Activated naive CD8-positive, alpha-beta T cell treated with anti-CD3 and anti-CD28 coated beads, Interleukin-2, amount 10 ng/mL, durations not matched to agents 7 days and 5 days (primary cell): ENCODE measurements around the gene ATF7IP2. TPM values are rescaled to one million over a fixed set of nuclear protein-coding genes. Genes with fewer than 3 reads are reported as not detected.
"Not testable (repeated sequence)": the region's sequence is repeated elsewhere in the genome, so short reads cannot be mapped to it uniquely, and the experiment has no call there.

ENCODE experiments used
- ATAC-seq: fragments of 150-1000 bp; cut with Tn5 transposase; one replicate; pipeline ENCODE4 v1.10.0; 2021; ENCODE audit warnings: low read depth, moderate library complexity
- POLR2A ChIA-PET: fragments of 350-600 bp; sonication (Branson Sonifier 250); formaldehyde crosslinking; loops from one replicate; lab custom pipeline; 2021; ENCODE audit warnings: antibody characterized with exemption; lab: Charles Lee
- DNase-seq: peaks from one replicate; pipeline ENCODE4 v3.0.0; 2021
- H3K27ac Mint-ChIP-seq: one replicate; pipeline ENCODE4 v1.8.0; 2022; ENCODE audit warnings: mild to moderate bottlenecking, mixed read lengths
- H3K27me3 Mint-ChIP-seq: one replicate; pipeline ENCODE4 v1.8.0; 2022; ENCODE audit warnings: mild to moderate bottlenecking, moderate library complexity, mixed read lengths
- H3K36me3 Mint-ChIP-seq: one replicate; pipeline ENCODE4 v1.8.0; 2021; ENCODE audit warnings: mild to moderate bottlenecking, mixed read lengths
- H3K4me1 Mint-ChIP-seq: one replicate; pipeline ENCODE4 v1.8.0; 2021; ENCODE audit warnings: mixed read lengths
- H3K4me3 Mint-ChIP-seq: one replicate; pipeline ENCODE4 v1.8.0; 2022; ENCODE audit warnings: mild to moderate bottlenecking, moderate library complexity, mixed read lengths
- H3K9me3 Mint-ChIP-seq: one replicate; pipeline ENCODE4 v1.8.0; 2021; ENCODE audit warnings: mixed read lengths
- total RNA-seq, 2 experiments: library from RNA; stranded (reverse); gene quantifications; one replicate each; pipeline ENCODE4 v1.2.3, GENCODE V29; 2021

The ATF7IP2 gene
- total RNA-seq, 2 experiments from 2014 or later = 32.9 to 34.0 TPM

DNA sequence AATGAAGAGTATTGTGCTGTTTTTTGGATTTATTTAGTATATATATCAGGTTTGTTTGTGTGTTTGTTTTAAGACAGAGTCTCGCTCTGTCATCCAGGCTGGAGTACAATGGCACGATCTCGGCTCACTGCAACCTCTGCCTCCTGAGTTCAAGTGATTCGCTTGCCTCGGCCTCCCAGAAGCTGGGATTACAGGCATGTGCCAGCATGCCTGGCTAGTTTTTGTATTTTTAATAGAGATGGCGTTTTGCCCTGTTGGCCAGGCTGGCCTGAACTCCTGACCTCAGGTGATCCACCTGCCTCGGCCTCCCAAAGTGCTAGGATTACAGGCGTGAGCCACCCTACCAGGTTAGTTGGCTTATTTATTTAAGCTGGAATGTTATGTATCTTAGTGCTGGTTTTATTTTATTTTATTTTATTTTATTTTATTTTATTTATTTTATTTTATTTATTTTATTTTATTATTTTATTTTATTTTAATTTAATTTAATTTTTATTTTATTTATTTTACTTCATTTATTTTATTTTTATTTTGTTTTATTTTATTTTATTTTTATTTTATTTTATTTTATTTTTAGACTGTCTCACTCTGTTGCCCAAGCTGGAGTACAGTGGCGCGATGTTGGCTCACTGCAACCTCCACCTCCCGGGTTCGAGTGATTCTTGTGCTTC lies 43.6 kb downstream of the ATF7IP2 start:
- not testable (repeated sequence) for H3K27ac Mint-ChIP-seq, H3K4me1 Mint-ChIP-seq, H3K4me3 Mint-ChIP-seq, ATAC-seq, H3K27me3 Mint-ChIP-seq, H3K9me3 Mint-ChIP-seq, DNase-seq
- POLR2A ChIA-PET = interaction anchor here (1.1 kb wide), 1 partner anchor 53 kb away, joined by 3 read pairs; no protein-coding TSS in a partner anchor
- peaks cover 30% of the 10 kb centered on the region for H3K36me3 Mint-ChIP-seq

DNA sequence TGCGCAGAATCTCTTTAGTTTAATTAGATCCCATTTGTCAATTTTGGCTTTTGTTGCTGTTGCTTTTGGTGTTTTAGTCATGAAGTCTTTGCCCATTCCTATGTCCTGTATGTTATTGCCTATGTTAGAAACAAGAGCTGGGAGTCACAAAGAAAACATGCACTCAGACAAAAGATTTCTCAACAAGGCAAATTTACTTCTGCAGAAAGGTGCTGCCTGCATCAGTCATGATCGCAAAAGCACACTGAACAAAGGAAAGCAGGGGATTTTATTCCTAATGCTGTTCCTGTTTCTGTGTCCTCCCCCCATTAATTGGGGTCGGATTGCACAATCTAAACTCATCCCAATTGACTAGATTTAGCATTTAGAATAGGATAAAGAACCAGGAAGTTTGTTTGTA lies 55.9 kb downstream of the ATF7IP2 start:
- Mint-ChIP-seq H3K9me3 (peaks cover 32% of the 10 kb centered on the region), H3K27ac (no peak overlapping the region), H3K27me3 (no peaks in the 10 kb centered on the region), H3K36me3 (peaks cover 70% of the 10 kb centered on the region), H3K4me3 (no peak overlapping the region), H3K4me1 (no peaks in the 10 kb centered on the region)
- POLR2A ChIA-PET = no interaction called here
- ATAC-seq (no peak), DNase-seq (no peak)

DNA sequence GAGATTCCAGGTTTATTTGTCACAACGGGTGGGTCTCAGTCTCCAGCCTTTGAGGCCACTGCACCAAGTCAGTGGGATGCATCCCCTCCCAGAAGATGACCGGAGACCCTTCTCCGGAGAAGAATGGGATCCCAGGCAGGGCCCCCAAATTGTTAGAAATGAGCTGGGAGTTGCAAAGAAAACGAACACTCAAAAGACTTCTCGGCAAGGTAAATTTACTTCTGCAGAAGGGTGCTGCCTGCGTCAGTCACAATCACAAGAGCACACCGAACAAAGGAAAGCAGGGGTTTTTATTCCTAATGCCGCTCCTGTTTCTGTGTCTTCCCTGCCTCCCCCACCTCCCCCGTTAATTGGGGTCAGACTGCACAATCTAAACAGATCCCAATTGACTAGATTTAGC lies 61.4 kb downstream of the ATF7IP2 start:
- ATAC-seq (no peak), DNase-seq (no peak)
- Mint-ChIP-seq H3K4me1 (no peaks in the 10 kb centered on the region), H3K27ac (no peak overlapping the region), H3K4me3 (no peak overlapping the region), H3K27me3 (no peaks in the 10 kb centered on the region), H3K9me3 (peaks cover 31% of the 10 kb centered on the region), H3K36me3 (peaks cover 94% of the 10 kb centered on the region)
- POLR2A ChIA-PET = no interaction called here

DNA sequence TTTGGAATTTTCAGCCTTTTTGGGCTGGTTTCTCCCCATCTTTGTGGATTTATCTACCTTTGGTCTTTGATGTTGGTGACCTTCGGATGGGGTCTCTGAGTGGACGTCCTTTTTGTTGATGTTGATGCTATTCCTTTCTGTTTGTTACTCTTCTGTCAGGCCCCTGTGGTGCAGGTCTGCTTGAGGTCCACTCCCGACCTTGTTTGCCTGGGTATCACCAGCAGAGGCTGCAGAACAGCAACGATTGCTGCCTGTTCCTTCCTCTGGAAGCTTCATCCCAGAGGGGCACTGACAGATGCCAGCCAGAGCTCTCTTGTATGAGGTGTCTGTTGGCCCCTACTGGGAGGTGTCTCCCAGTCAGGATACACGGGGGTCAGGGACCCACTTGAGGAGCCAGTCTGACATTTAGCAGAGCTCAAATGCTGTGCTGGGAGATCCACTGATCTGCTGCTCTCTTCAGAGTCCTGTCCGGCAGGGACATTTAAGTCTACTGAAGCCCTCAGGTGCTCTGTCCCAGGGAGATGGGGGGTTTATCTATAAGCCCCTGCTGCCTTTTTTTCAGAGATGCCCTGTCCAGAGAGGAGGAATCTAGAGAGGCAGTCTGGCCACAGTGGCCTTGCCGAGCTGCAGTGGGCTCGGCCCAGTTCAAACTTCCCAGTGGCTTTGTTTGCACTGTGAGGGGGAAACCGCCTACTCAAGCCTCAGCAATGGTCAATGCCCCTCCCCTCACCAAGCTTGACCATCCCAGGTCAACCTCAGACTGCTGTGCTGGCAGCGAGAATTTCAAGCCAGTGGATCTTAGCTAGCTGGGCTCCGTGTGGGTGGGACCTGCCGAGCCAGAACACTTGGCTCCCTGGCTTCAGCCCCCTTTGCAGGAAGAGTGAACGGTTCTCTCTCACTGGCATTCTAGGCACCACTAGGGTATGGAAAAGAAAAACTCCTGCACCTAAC lies 66.6 kb downstream of the ATF7IP2 start:
- H3K36me3 Mint-ChIP-seq = peaks cover 67% of the 10 kb centered on the region
- not testable (repeated sequence) for H3K27me3 Mint-ChIP-seq, H3K27ac Mint-ChIP-seq

DNA sequence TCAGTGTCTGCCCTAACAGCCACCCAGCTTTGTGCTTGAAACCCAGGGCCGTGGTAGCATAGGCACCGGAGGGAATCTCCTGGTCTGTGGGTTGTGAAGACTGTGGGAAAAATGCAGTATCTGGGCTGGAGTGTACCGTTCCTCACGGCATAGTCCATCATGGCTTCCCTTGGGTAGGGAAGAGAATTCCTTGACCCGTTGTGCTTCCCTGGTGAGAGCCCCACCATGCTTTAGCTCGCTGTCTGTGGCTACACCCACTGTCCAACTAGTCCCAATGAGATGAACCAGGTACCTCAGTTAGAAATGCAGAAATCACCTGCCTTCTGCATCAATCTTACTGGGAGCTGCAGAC lies 67.3 kb downstream of the ATF7IP2 start:
- Mint-ChIP-seq H3K4me1 (peaks cover 13% of the 10 kb centered on the region), H3K36me3 (peaks cover 65% of the 10 kb centered on the region), H3K9me3 (peaks cover 13% of the 10 kb centered on the region), H3K27ac (no peak overlapping the region), H3K27me3 (no peaks in the 10 kb centered on the region), H3K4me3 (no peak overlapping the region)
- POLR2A ChIA-PET = no interaction called here
- ATAC-seq (no peak), DNase-seq (no peak)

More for the DNA sequence above, 66.6 kb downstream of the ATF7IP2 start:
- peaks cover 13% of the 10 kb centered on the region for H3K4me1 Mint-ChIP-seq
- peaks cover 16% of the 10 kb centered on the region for H3K9me3 Mint-ChIP-seq
- DNase-seq, H3K4me3 Mint-ChIP-seq, POLR2A ChIA-PET, ATAC-seq: not testable (repeated sequence)

DNA sequence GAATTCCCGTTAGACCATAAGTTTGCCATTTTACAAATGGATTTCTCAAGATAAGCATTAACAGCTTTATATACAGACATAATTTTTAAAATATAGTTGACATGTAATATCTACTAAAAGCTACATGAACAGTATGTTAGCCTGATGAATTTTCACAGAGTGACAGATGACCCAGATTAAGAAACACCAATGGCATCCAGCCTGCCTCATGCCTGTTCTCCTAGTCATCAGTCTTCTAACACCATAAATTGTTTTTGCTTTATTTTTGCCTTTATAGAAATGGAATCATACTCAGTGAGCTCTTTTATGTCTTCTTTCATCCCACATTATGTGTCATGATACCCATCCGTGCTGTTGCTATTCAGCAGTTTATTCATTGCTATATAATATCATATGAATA lies 80.0 kb downstream of the ATF7IP2 start:
- H3K27ac Mint-ChIP-seq = no peak overlapping the region
- H3K9me3 Mint-ChIP-seq = peaks cover 3% of the 10 kb centered on the region
- H3K27me3 Mint-ChIP-seq = no peaks in the 10 kb centered on the region
- DNase-seq (no peak), ATAC-seq (no peak)
- H3K36me3 Mint-ChIP-seq = peaks cover 43% of the 10 kb centered on the region
- POLR2A ChIA-PET = no interaction called here
- no peak overlapping the region for H3K4me3 Mint-ChIP-seq
- no peaks in the 10 kb centered on the region for H3K4me1 Mint-ChIP-seq

DNA sequence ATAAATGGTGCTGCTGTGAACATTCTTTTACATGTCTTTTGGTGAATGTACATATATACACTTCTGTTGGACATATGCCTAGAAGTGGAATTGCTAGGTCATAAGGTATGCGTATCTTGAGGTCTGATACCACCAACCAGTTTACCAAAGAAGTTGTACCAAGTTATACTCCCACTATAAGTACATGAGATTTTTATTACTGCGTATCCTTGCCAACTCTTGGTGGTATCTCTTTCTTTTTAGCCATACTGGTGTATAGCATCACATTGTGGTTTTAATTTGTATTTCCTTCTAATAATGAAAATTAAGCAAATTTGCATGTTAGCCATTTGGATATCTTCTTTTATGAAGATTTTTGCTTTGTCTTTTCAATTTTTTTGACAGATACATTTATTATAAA lies 80.5 kb downstream of the ATF7IP2 start:
- no peaks in the 10 kb centered on the region for H3K27me3 Mint-ChIP-seq
- POLR2A ChIA-PET = no interaction called here
- no peaks in the 10 kb centered on the region for H3K4me1 Mint-ChIP-seq
- ATAC-seq (no peak), DNase-seq (no peak)
- H3K4me3 Mint-ChIP-seq = no peak overlapping the region
- peaks cover 4% of the 10 kb centered on the region for H3K9me3 Mint-ChIP-seq
- peaks cover 46% of the 10 kb centered on the region for H3K36me3 Mint-ChIP-seq
- H3K27ac Mint-ChIP-seq = no peak overlapping the region

DNA sequence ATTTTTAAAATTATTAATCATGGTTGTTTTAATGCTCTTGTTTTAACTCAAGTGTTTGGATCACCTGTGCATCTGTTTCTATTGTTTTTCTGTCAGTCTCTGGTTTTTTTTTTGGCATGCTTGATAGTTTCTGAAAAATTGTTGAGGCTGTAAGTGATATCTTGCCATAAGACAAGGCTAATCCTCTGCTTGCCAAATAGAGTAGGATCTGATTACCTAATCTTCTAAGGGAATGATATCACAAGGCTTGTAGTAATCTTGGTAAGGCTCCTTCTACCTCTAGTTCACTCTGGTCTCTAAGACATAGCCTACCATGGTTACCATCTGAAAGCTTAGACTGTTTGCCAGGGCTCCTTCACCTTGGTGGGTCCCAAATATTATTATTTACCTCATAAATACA lies 81.0 kb downstream of the ATF7IP2 start:
- no peaks in the 10 kb centered on the region for H3K27me3 Mint-ChIP-seq
- H3K36me3 Mint-ChIP-seq = peaks cover 45% of the 10 kb centered on the region
- no peaks in the 10 kb centered on the region for H3K4me1 Mint-ChIP-seq
- POLR2A ChIA-PET = no interaction called here
- H3K4me3 Mint-ChIP-seq = no peak overlapping the region
- no peak for DNase-seq
- ATAC-seq = no peak
- peaks cover 4% of the 10 kb centered on the region for H3K9me3 Mint-ChIP-seq
- H3K27ac Mint-ChIP-seq = no peak overlapping the region

DNA sequence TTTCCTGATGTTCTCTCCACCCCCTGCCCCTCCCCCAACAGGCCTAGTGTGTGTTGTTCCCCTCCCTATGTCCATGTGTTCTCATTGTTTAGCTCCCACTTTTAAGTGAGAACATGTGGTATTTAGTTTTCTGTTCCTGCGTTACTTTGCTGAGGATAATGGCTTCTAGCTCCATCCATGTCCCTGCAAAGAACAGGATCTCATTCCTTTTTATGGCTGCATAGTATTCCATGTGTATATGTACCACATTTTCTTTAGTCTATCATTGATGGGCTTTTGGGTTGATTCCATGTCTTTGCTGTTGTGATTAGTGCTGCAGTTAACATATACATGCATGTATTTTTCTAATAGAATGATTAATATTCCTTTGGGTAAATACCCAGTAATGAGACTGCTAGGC lies 90.8 kb downstream of the ATF7IP2 start:
- POLR2A ChIA-PET, H3K27me3 Mint-ChIP-seq, DNase-seq, H3K4me3 Mint-ChIP-seq, H3K4me1 Mint-ChIP-seq, H3K27ac Mint-ChIP-seq, ATAC-seq: not testable (repeated sequence)
- H3K9me3 Mint-ChIP-seq = peaks cover 15% of the 10 kb centered on the region
- peaks cover 44% of the 10 kb centered on the region for H3K36me3 Mint-ChIP-seq

DNA sequence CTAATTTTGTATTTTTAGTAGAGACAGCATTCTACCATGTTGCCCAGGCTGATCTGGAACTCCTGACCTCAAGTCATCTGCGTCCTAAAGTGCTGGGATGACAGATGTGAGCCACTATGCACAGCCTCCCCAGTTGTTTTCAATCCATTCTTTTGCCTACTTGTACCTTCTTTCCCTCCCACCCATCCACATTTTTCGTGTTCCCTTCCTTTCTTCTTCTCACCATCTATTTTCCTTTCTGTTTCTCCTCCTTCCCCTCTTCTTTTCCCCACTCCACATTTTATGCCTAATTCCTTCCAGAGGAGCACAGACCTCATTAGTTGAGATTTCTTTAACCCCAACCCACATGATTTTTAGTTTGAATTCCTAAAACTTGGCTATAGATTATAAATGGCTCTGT lies 94.3 kb downstream of the ATF7IP2 start:
- H3K4me1 Mint-ChIP-seq = peaks cover 2% of the 10 kb centered on the region
- H3K36me3 Mint-ChIP-seq = peaks cover 45% of the 10 kb centered on the region
- peaks cover 16% of the 10 kb centered on the region for H3K9me3 Mint-ChIP-seq
- no peaks in the 10 kb centered on the region for H3K27me3 Mint-ChIP-seq
- POLR2A ChIA-PET = no interaction called here
- no peak overlapping the region for H3K27ac Mint-ChIP-seq
- DNase-seq (no peak), ATAC-seq (no peak)
- no peak overlapping the region for H3K4me3 Mint-ChIP-seq

DNA sequence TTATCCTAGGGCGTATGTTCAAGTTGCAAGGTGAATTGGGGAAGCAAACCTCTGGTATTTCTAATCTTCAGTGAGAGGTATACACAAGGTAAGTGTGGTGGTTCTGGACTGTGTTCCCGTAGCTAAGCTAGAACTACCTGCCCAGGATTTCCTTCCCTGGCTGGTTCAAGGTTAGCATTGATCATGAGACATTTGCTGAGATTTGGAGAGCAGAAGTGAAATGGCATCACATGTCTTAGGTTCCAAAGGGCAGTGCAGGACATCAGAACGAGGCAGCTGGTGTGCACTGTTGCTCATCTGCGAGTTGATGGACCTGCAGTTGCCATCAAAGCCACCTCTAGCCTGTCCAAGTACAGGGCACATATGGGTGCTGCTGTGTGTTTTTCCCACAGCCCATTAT lies 99.3 kb downstream of the ATF7IP2 start:
- ATAC-seq (no peak), DNase-seq (no peak)
- POLR2A ChIA-PET = no interaction called here
- Mint-ChIP-seq H3K27me3 (no peaks in the 10 kb centered on the region), H3K4me1 (peaks cover 1% of the 10 kb centered on the region), H3K9me3 (peaks cover 18% of the 10 kb centered on the region), H3K4me3 (no peak overlapping the region), H3K27ac (no peak overlapping the region), H3K36me3 (peaks cover 32% of the 10 kb centered on the region)

DNA sequence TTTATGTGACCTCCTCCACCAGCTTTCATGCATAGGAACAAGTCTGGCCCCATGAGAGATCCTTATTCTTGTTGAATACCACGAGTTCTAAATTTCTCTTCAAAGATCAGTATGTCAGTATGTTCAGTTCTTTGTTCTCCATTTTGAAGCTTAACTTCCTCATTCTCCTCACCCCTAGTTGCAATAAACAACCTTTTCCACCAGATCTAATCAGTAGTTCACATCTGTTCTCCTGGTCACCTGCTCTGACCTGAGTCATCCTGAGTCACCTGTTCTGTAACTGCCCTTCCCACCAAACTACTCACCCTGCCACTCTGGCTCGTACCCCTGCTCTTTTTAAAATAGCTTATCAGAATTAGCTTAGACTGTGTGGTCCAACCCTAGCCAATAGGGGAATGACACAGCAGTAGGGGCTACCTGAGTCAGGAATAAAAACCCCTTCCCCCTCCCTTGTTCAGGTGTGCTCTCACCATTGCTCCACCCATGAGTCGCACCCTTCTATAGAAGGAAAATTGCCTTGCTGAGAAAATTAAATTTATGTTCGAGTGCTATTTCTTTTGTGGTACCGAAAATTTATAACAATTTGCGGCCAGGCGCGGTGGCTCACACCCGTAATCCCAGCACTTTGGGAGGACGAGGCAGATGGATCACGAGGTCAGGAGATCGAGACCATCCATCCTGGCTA lies 100.0 kb downstream of the ATF7IP2 start:
- ATAC-seq = no peak
- Mint-ChIP-seq H3K27ac (no peak overlapping the region), H3K27me3 (no peaks in the 10 kb centered on the region), H3K36me3 (peaks cover 27% of the 10 kb centered on the region), H3K9me3 (peaks cover 15% of the 10 kb centered on the region), H3K4me1 (no peaks in the 10 kb centered on the region), H3K4me3 (no peak overlapping the region)
- no peak for DNase-seq
- POLR2A ChIA-PET = no interaction called here

DNA sequence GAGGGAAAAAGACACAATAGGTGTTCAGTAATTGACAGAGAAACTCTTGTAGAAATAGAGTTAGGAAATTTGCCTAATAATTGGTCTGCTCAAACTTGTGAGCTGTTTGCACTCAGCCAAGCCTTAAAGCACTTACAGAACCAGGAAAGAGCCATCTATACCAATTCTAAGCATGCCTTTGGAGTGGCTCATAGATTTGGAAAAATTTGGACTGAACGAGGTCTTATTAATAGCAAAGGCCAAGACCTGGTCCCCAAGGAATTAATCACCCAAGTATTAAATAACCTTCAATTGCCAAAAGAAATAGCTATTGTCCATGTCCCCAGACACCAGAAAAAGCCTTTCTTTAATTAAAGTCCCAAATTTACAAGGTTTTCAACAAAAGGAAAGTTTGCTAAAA lies 104.3 kb downstream of the ATF7IP2 start:
- no peaks in the 10 kb centered on the region for H3K4me1 Mint-ChIP-seq
- H3K27ac Mint-ChIP-seq = no peak overlapping the region
- POLR2A ChIA-PET = no interaction called here

More for the DNA sequence above, 104.3 kb downstream of the ATF7IP2 start:
- no peak for DNase-seq
- peaks cover 2% of the 10 kb centered on the region for H3K27me3 Mint-ChIP-seq
- ATAC-seq = no peak
- H3K36me3 Mint-ChIP-seq = peaks cover 4% of the 10 kb centered on the region
- H3K9me3 Mint-ChIP-seq = peaks cover 18% of the 10 kb centered on the region
- H3K4me3 Mint-ChIP-seq = no peak overlapping the region
